Testis (tissue), 2 donors: ENCODE measurements around the gene N4BP2L2.

Experiments
- POLR2A ChIP-seq: fragments of 450-650 bp; IDR thresholded peaks from one replicate; pipeline ENCODE4 v1.6.1; 2017; ENCODE audit warnings: antibody characterized with exemption, mild to moderate bottlenecking, moderate library complexity
- TF ChIP-seq, protein P1 (sequence below), 3 experiments: fragments of 450-650 bp in 2 of 3; fragments of 200-600 bp in 1 of 3; sonication (generic) in 1 of 3; IDR thresholded peaks; one replicate each; pipeline ENCODE4 v1.5.1; 2016 to 2019; ENCODE audit warnings: antibody characterized with exemption in 3 of 3, mild to moderate bottlenecking in 2 of 3, moderate library complexity in 1 of 3

DNA sequence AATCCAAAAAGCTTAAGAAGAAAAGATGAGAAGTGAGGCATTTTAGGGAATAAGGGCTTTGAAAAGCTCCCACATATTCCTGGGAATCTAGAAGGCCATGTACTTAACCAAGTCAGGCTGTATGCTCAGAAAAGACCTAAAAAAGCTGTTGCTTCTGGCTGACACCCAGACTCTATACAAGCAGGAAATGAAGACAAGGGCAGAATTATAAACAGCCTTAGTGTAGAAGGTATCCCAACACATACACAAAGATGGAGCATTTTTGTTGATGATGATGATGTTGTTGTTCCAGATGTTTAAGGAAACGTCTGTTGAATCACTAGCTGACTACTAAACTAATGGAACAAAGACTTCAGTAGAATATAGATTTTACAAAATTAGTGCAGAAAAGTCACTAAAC, 84.6 kb downstream of the N4BP2L2 start:
- TF ChIP-seq, protein P1, sequence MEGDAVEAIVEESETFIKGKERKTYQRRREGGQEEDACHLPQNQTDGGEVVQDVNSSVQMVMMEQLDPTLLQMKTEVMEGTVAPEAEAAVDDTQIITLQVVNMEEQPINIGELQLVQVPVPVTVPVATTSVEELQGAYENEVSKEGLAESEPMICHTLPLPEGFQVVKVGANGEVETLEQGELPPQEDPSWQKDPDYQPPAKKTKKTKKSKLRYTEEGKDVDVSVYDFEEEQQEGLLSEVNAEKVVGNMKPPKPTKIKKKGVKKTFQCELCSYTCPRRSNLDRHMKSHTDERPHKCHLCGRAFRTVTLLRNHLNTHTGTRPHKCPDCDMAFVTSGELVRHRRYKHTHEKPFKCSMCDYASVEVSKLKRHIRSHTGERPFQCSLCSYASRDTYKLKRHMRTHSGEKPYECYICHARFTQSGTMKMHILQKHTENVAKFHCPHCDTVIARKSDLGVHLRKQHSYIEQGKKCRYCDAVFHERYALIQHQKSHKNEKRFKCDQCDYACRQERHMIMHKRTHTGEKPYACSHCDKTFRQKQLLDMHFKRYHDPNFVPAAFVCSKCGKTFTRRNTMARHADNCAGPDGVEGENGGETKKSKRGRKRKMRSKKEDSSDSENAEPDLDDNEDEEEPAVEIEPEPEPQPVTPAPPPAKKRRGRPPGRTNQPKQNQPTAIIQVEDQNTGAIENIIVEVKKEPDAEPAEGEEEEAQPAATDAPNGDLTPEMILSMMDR (IDR thresholded peaks at IDR 0.05) = no peak
- TF ChIP-seq POLR2A = no peak
